BJ (cell line): ENCODE results near the gene SPTB. TPM values are rescaled to one million over a fixed set of nuclear protein-coding genes. Genes with fewer than 3 reads are reported as not detected.
A peak's percentile ranks its signal among the peaks of the same experiment; 100 is the strongest.

Experiments used
- CTCF ChIA-PET: fragments of 350-600 bp; formaldehyde crosslinking; extraction: SDS; loops from one replicate; lab custom pipeline; 2021; ENCODE audit warnings: antibody characterized with exemption, inconsistent platforms; lab: Yijun Ruan, JAX
- POLR2A ChIA-PET: fragments of 300-600 bp; sonication (Branson Sonifier 250); formaldehyde crosslinking; extraction: SDS; loops from one replicate; lab custom pipeline; 2021; ENCODE audit warnings: antibody characterized with exemption; lab: Charles Lee
- DNase-seq: peaks from one replicate; pipeline ENCODE4 v3.0.0-alpha.2; 2011; ENCODE audit warnings: low read depth
- H3K27me3 ChIP-seq: 2 replicates; pipeline ENCODE4 v1.6.0; 2011; ENCODE audit warnings: low read length; ENCODE audit not compliant: control insufficient read depth, insufficient read depth
- H3K36me3 ChIP-seq: 2 replicates; pipeline ENCODE4 v1.5.1; 2011; ENCODE audit warnings: low read length; ENCODE audit not compliant: control insufficient read depth, insufficient read depth
- H3K4me3 ChIP-seq: 2 replicates; pipeline ENCODE4 v1.5.1; 2011; ENCODE audit warnings: low read depth, mild to moderate bottlenecking, control low read depth, low read length
- polyA plus RNA-seq: library from polyadenylated mRNA; depleted of rRNA; stranded (reverse); fragments of >200 nt; gene quantifications from 2 replicates; pipeline ENCODE4 v1.2.3, GENCODE V29; 2011
- TF ChIP-seq, protein P1 (sequence below): IDR thresholded peaks from 2 replicates; pipeline ENCODE4 v1.5.1; 2011; ENCODE audit warnings: low read depth, mild to moderate bottlenecking, control low read depth, inconsistent platforms, low read length, moderate library complexity; ENCODE audit not compliant: insufficient read depth

Gene SPTB
- polyA plus RNA-seq, 1 experiment = 0.02 TPM

DNA sequence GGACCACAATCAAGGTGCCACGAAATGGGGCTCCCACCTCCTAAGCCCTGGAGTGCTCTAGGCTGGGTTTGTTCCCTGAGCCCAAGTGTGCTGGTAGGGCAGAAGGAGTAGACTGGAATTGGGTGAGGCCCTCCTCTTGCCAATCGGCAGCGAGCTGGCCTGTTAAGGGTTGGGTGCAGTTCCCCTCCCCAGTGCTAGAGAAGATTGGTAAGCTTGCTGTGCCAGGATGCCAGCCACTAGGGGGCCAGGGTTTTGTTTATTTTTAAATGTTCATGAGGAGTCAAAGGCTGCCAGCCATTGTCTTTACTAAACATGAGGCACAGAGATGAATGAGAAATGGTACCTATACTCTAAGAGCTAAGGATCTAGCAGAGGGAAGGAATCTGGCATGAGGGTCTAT is 79.7 kb downstream of the SPTB start:
- POLR2A ChIA-PET = no interaction called here
- Histone ChIP-seq H3K27me3 (no peaks in the 10 kb centered on the region), H3K36me3 (no peaks in the 10 kb centered on the region), H3K4me3 (no peak overlapping the region)
- DNase-seq = no peak
- TF ChIP-seq, protein P1, sequence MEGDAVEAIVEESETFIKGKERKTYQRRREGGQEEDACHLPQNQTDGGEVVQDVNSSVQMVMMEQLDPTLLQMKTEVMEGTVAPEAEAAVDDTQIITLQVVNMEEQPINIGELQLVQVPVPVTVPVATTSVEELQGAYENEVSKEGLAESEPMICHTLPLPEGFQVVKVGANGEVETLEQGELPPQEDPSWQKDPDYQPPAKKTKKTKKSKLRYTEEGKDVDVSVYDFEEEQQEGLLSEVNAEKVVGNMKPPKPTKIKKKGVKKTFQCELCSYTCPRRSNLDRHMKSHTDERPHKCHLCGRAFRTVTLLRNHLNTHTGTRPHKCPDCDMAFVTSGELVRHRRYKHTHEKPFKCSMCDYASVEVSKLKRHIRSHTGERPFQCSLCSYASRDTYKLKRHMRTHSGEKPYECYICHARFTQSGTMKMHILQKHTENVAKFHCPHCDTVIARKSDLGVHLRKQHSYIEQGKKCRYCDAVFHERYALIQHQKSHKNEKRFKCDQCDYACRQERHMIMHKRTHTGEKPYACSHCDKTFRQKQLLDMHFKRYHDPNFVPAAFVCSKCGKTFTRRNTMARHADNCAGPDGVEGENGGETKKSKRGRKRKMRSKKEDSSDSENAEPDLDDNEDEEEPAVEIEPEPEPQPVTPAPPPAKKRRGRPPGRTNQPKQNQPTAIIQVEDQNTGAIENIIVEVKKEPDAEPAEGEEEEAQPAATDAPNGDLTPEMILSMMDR = peak; percentile 69
- CTCF ChIA-PET = interaction anchor here (0.9 to 5.7 kb wide), 18 partner anchors 11 to 185 kb away, joined by 3 to 73 read pairs (median 5); no protein-coding TSS in a partner anchor

DNA sequence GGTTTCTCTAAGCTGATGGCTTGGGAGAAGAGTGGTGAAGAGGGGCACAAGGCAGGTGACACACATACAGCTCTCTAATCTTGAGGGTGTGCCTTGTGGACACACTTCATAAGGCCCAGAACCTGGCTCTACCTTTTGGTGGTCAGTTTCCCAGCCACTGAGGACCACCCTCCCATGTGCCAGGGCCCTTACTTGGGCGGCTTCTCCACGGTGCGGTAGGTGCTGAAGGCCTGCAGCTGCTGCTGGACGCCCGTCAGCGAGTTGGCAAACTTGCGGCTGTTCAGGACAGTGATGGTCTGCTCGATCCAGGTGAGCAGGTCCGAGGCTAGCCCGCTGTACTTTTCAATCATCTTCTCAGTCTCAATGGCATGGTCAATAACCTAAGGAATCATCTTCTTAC is 80.2 kb downstream of the SPTB start:
- ChIA-PET POLR2A (no interaction called here), CTCF (interaction anchor here (0.7 to 5.7 kb wide), 17 partner anchors 11 to 185 kb away, joined by 3 to 73 read pairs (median 5); no protein-coding TSS in a partner anchor)
- Histone ChIP-seq H3K4me3 (no peak overlapping the region), H3K27me3 (no peaks in the 10 kb centered on the region), H3K36me3 (no peaks in the 10 kb centered on the region)
- TF ChIP-seq, protein P1 = no peak
- no peak for DNase-seq

DNA sequence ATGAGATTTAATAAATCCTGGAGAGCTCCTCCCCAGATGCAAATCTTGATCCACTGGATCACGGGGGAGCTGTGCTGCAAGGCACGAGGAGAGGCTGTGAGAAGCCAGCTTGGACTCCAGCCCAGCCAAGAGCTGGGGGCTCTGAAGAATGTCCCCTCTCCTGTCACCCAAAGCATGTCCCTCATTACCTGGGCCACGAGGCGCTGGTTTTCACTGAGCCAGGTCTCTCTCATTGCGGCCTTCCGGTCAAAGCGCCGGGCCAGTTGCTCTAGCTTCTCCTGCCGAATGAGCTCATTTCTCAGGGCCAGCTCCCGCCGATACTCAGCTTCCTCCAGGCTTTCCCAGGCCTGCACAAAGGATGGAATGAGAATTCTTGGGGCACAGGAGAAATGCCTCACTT is 83.3 kb downstream of the SPTB start:
- CTCF ChIA-PET = interaction anchor here (1.4 to 3.4 kb wide), 3 partner anchors 10 to 124 kb away, joined by 3 to 19 read pairs (median 4); no protein-coding TSS in a partner anchor
- POLR2A ChIA-PET = no interaction called here

DNA sequence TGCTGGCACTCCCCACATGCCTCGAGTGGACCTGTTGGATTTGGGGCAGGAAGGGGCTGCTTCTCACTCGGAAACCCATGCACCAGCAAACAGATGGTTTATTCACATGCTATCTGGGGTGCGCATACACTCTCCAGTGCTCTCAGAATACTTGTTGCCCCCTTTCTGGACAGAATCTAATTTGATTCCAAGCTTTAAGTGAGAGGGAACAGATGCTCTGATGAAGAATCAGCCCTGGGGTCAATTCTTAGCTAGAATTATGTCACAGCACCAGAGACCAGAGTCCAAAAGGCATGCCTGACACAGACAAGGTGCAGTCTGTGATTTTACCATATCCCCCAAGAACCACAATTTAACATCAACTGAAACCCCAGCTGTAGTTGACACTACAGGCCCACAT is 83.8 kb downstream of the SPTB start:
- no peak for DNase-seq
- POLR2A ChIA-PET = no interaction called here
- CTCF ChIA-PET = interaction anchor here (1.1 to 3.4 kb wide), 6 partner anchors 9 to 124 kb away, joined by 3 to 19 read pairs (median 4); no protein-coding TSS in a partner anchor
- TF ChIP-seq, protein P1 = no peak
- no peaks in the 10 kb centered on the region for H3K27me3 ChIP-seq
- no peaks in the 10 kb centered on the region for H3K36me3 ChIP-seq
- no peak overlapping the region for H3K4me3 ChIP-seq

More for the DNA sequence above, 83.3 kb downstream of the SPTB start:
- Histone ChIP-seq H3K4me3 (no peak overlapping the region), H3K36me3 (no peaks in the 10 kb centered on the region), H3K27me3 (no peaks in the 10 kb centered on the region)
- DNase-seq = no peak
- TF ChIP-seq, protein P1 = no peak

DNA sequence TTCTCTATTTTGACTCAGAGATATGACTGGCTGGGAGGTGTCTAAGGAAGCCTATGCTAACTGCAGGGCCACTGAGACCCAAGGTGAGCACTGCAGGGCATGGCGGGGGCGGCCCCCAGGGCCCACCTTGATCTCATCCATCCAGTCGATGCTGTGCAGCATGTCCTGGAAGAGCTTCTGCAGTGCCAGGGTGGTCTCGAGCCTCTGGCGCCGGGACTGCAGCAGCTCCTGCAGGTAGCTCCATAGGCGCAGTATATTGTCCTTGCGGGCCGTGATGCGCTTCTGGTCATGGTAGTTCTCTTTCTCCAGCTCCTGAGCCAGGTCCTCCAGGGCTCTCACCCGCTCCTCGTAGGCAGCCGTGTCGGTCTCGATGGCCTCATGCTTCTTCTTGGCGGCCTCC is 84.5 kb downstream of the SPTB start:
- DNase-seq = no peak
- no peaks in the 10 kb centered on the region for H3K36me3 ChIP-seq
- ChIA-PET POLR2A (no interaction called here), CTCF (interaction anchor here (0.6 to 3.4 kb wide), 7 partner anchors 9 to 123 kb away, joined by 3 to 19 read pairs (median 3); no protein-coding TSS in a partner anchor)
- no peak overlapping the region for H3K4me3 ChIP-seq
- H3K27me3 ChIP-seq = no peaks in the 10 kb centered on the region
- TF ChIP-seq, protein P1 = no peak
